Stimulated activated naive CD8-positive, alpha-beta T cell treated with anti-CD3 and anti-CD28 coated beads, Interleukin-15, amount 100 ng/mL, for 72 hours (primary cell): ENCODE data around the gene RSPO3.
"Not testable (repeated sequence)": the region's sequence is repeated elsewhere in the genome, so short reads cannot be mapped to it uniquely, and the experiment has no call there.

ENCODE experiments used
- ATAC-seq: fragments of 150-1000 bp; cut with Tn5 transposase; 2 replicates; pipeline ENCODE4 v1.10.0; 2021; ENCODE audit warnings: mild to moderate bottlenecking, moderate library complexity
- DNase-seq, 2 donors: peaks; one replicate each; pipeline ENCODE4 v3.0.0; 2021 to 2022
- H3K27ac Mint-ChIP-seq, 2 donors: one replicate each; pipeline ENCODE4 v1.8.0; 2022; ENCODE audit warnings: mild to moderate bottlenecking in 2 of 2, mixed read lengths in 2 of 2, moderate library complexity in 2 of 2
- H3K27me3 Mint-ChIP-seq: one replicate; pipeline ENCODE4 v1.8.0; 2022; ENCODE audit warnings: mixed read lengths
- H3K4me1 Mint-ChIP-seq: one replicate; pipeline ENCODE4 v1.8.0; 2022; ENCODE audit warnings: mild to moderate bottlenecking, mixed read lengths
- H3K4me3 Mint-ChIP-seq, 2 donors: one replicate each; pipeline ENCODE4 v1.8.0; 2022; ENCODE audit warnings: mild to moderate bottlenecking in 2 of 2, mixed read lengths in 2 of 2, moderate library complexity in 1 of 2
- H3K9me3 Mint-ChIP-seq, 2 donors: one replicate each; pipeline ENCODE4 v1.8.0; 2022; ENCODE audit warnings: mixed read lengths in 2 of 2

The RSPO3 gene

DNA sequence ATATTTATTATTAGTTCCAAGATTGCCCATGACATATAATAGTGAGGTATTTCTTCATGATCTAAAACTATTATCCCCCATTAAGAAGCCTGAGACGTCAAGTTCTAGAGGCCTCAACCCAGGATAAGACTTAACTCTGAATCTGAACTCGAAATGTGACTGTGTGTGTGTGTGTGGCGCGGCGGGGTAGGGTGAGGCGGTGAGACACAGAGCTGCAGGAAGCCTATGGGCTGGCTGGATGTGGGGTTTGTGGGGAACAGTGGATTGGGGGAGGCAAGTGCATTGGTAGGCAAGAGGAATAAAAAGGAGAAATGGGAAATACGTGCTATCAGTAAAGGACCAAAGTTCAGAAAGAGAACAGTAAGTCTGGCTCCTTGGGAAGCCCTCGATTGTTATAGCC is 81.6 kb downstream of the RSPO3 start:
- no peaks in the 10 kb centered on the region for H3K9me3 Mint-ChIP-seq
- DNase-seq: no peak
- no peak overlapping the region for H3K27ac Mint-ChIP-seq
- no peaks in the 10 kb centered on the region for H3K4me1 Mint-ChIP-seq
- H3K4me3 Mint-ChIP-seq: no peak overlapping the region
- no peak for ATAC-seq
- H3K27me3 Mint-ChIP-seq: peaks cover 10% of the 10 kb centered on the region

DNA sequence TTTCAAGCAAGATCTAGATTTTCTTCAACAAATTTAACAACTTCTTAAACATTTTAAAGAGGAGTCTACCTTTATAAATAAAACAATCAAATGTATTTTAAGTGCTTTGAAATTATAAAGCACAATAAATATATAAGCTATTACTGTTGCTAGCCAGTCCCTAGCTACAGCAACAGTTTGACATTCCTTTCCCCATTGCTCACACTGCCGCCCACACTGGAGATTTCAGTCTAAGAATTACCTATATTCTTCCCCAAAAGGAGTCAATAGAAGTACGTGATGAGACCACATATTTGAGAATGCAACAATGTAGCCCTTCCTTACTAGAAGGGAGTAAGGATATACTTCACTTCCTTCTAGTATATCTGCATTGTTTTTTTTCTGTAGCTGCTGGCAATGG is 82.8 kb downstream of the RSPO3 start:
- ATAC-seq (no peak), DNase-seq (no peak)
- no peak overlapping the region for H3K27ac Mint-ChIP-seq
- peaks cover 10% of the 10 kb centered on the region for H3K27me3 Mint-ChIP-seq
- no peak overlapping the region for H3K4me3 Mint-ChIP-seq
- H3K9me3 Mint-ChIP-seq: no peaks in the 10 kb centered on the region
- no peaks in the 10 kb centered on the region for H3K4me1 Mint-ChIP-seq

DNA sequence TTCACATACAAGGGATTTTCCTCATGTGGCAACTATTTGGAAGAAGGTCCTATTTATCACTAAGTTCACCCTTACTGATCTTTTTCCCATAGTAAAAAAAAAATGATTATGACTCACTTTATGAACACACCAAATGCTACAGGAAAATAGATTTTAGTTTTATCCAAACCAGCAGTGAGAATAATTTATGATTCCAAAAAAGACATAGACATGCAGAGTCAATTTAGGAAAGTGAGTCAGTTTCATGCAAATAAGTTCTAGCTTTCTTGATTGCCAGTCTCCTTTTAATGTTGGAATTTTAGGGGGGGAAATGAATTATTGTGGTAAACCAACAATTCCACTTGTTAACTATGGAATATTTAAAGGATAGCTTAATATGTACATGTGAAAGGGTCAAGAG is 84.2 kb downstream of the RSPO3 start:
- Mint-ChIP-seq H3K27me3 (peaks cover 14% of the 10 kb centered on the region), H3K4me3 (no peak overlapping the region), H3K27ac (no peak overlapping the region), H3K9me3 (no peaks in the 10 kb centered on the region), H3K4me1 (no peaks in the 10 kb centered on the region)
- ATAC-seq: no peak
- no peak for DNase-seq

DNA sequence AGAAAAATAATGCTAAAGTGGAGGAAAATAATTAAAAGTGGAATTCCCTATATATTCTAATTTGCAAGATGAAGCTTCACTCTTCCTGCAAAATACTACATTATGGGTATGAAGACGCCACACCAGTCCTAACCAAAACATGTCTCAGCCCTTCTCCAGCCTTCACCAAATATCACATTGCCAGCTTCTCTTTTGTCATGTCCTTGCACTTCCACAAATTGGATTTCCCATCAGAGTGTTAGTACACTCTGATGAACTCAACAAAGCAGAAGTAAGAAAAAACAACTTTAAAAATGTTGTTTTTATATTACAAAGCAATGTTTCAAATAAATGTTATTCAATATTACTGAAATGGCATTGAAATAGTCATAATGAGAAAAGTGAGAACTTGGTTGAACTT is 85.8 kb downstream of the RSPO3 start:
- peaks cover 28% of the 10 kb centered on the region for H3K27me3 Mint-ChIP-seq
- ATAC-seq (no peak), DNase-seq (no peak)
- no peaks in the 10 kb centered on the region for H3K9me3 Mint-ChIP-seq
- H3K4me3 Mint-ChIP-seq: no peak overlapping the region
- no peak overlapping the region for H3K27ac Mint-ChIP-seq
- no peaks in the 10 kb centered on the region for H3K4me1 Mint-ChIP-seq

DNA sequence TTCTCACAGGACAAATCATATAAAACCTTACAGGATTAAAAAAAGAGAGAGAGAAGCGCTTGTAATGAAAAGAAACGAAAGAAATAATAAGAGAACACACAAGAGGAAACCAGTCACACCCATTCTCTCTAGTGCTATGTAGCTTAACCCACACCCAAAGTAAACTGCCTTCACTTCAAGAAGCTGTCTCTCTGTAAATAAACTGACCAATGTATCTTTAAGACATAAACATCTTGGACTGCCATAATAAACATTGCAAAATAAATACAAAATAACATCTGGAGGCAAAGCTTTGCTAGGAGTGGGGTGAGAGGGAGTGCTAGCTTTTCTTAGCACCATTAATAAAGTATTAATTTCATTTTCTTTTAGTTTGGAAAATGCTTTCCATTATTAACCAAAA is 86.6 kb downstream of the RSPO3 start:
- Mint-ChIP-seq H3K4me1 (no peaks in the 10 kb centered on the region), H3K27me3 (peaks cover 25% of the 10 kb centered on the region), H3K9me3 (no peaks in the 10 kb centered on the region), H3K4me3 (no peak overlapping the region), H3K27ac (no peak overlapping the region)
- no peak for ATAC-seq
- no peak for DNase-seq

DNA sequence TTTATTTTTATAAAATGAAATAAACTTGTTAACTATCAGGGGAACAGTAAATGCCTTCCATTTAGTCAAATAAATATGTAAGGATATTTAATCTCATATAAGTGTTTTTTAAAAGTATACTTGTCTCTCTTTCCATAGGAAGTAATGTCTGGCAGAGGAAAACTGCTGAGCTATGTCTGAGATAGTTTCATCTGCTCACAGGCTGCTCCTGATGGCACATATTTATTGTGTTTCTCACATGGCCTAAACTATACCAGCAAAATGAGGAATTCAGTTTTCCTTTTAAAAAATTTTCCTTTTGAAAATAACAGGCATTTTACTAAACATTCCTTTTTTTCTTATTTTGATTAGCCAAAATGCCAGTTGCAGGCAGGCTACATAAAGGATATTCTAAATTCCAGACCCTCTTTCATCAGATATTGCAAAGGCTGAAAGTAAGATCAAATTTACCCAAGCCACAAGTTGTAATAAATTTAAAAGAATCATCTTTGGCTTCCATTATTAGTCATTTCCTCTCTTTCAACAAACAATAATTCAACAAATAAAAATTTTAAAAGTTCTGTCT is 88.1 kb downstream of the RSPO3 start:
- DNase-seq (no peak), ATAC-seq (no peak)
- Mint-ChIP-seq H3K4me1 (no peaks in the 10 kb centered on the region), H3K4me3 (no peak overlapping the region), H3K27ac (no peak overlapping the region), H3K27me3 (peaks cover 26% of the 10 kb centered on the region), H3K9me3 (no peaks in the 10 kb centered on the region)

DNA sequence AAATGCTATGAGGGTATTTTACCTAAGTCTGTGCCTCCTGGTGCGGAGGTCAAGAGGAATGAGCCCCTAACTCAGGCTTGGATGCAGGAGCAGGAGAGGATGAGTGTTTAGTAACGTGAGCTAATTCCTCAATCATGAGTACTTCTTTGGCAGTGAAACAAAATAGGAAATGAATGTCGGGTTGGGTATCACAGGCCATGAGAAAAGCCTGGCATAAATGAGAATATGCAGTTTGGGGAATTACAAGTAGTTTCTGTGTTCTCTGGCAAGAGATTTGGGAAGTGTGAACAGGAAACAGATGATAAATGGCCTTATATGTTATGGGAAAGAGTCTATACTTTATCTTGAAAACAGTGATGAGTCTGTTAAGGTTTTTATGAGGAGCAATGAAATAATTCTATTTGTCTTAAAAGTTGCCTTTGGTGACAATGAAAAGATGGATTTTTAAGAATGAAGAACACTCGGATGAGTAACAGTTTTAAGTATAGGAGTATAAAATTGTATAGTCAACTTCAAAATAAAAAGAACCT is 89.2 kb downstream of the RSPO3 start:
- ATAC-seq (no peak), DNase-seq (no peak)
- H3K27ac Mint-ChIP-seq: peak overlapping the region in 1 of 2 donors; percentile 64
- H3K4me3 Mint-ChIP-seq: no peak overlapping the region
- no peaks in the 10 kb centered on the region for H3K4me1 Mint-ChIP-seq
- no peaks in the 10 kb centered on the region for H3K9me3 Mint-ChIP-seq
- H3K27me3 Mint-ChIP-seq: peaks cover 27% of the 10 kb centered on the region

DNA sequence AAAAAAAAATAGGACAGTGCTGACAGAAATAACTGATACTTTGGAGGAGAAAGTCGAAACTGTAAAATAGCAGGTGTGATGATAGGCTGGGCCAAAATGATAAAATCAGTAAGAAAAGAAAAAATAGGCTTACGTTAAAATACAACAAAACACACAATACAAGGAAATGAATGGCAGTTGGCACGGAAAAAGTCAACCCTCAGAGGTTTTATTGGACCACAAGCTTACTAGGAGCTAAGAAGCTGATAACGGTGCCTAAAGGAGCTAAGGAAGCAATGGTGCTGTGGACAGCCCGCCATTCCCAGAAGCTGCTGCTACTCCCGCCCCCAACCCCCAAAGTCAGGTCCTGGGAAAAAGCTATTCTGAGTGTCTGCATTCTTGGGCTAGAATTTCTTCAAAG is 92.3 kb downstream of the RSPO3 start:
- Mint-ChIP-seq H3K27ac (no peak overlapping the region), H3K27me3 (peaks cover 27% of the 10 kb centered on the region), H3K4me1 (no peaks in the 10 kb centered on the region), H3K4me3 (no peak overlapping the region), H3K9me3 (no peaks in the 10 kb centered on the region)
- DNase-seq (no peak), ATAC-seq (no peak)

DNA sequence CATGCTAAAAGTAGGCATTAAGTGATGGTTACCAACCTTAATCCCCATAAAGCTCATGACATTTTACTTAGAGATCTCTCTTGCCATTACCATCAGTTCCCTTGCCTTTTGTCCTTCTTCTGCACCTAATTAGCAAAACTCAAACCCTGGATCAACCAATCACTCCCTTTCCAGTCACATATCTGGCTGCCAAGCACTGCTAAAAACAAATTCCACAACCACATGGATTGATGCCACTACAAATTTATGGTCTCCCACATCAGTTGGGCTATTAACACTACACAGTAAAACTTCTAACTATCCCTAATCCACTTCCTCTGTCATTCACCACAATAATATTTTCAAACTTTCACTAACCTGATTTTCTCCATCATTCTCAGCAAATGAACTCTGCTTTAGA is 93.9 kb downstream of the RSPO3 start:
- no peak overlapping the region for H3K27ac Mint-ChIP-seq
- peaks cover 25% of the 10 kb centered on the region for H3K27me3 Mint-ChIP-seq
- H3K9me3 Mint-ChIP-seq: no peaks in the 10 kb centered on the region
- no peak for ATAC-seq
- DNase-seq: no peak
- H3K4me1 Mint-ChIP-seq: no peaks in the 10 kb centered on the region
- no peak overlapping the region for H3K4me3 Mint-ChIP-seq

DNA sequence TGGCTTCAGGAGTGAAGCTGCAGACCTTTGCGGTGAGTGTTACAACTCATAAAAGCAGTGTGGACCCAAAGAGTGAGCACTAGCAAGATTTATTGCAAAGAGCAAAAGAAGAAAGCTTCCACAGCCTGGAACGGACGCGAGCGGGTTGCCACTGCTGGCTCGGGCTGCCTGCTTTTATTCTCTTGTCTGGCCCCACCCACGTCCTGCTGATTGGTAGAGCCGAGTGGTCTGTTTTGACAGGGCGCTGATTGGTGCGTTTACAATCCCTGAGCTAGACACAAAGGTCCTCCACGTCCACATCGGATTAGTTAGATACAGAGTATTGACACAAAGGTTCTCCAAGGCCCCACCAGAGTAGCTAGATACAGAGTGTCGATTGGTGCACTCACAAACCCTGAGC is 95.6 kb downstream of the RSPO3 start:
- not testable (repeated sequence) for H3K4me3 Mint-ChIP-seq, H3K9me3 Mint-ChIP-seq, ATAC-seq, H3K27ac Mint-ChIP-seq, H3K27me3 Mint-ChIP-seq, H3K4me1 Mint-ChIP-seq, DNase-seq

DNA sequence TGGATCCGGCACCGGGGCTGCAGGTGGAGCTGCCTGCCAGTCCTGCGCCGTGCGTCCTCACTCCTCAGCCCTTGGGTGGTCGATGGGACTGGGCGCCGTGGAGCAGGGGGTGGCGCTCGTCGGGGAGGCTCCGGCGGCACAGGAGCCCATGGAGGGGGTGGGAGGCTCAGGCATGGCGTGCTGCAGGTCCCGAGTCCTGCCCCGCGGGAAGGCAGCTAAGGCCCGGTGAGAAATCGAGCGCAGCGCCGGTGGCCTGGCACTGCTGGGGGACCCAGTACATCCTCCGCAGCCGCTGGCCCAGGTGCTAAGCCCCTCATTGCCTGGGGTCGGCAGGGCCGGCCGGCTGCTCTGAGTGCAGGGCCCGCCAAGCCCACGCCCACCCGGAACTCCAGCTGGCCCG is 96.1 kb downstream of the RSPO3 start:
- H3K4me3 Mint-ChIP-seq, H3K4me1 Mint-ChIP-seq, H3K9me3 Mint-ChIP-seq, ATAC-seq, H3K27me3 Mint-ChIP-seq, DNase-seq, H3K27ac Mint-ChIP-seq: not testable (repeated sequence)

DNA sequence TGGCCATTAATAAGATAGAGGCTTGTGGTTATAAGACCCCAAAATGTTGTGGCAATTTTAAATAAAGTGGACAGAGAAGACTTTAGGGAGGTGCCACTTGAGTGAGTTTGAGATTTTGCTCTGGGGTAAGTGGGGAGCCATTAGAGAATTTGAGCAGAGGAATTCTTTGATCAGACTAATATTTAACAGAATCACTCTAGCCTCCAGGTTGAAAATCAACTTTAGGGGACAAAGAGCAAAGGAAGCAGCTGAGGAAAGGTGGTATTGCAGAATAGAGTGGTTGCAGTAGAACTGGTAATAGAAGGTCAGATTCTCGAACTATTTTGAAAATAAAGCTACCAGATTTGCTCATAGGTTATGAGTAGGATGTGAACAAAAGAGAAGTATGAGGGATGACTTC is 97.5 kb downstream of the RSPO3 start:
- Mint-ChIP-seq H3K27ac (no peak overlapping the region), H3K27me3 (peaks cover 13% of the 10 kb centered on the region), H3K4me3 (no peak overlapping the region), H3K4me1 (no peaks in the 10 kb centered on the region), H3K9me3 (no peaks in the 10 kb centered on the region)
- ATAC-seq: no peak
- DNase-seq: no peak

DNA sequence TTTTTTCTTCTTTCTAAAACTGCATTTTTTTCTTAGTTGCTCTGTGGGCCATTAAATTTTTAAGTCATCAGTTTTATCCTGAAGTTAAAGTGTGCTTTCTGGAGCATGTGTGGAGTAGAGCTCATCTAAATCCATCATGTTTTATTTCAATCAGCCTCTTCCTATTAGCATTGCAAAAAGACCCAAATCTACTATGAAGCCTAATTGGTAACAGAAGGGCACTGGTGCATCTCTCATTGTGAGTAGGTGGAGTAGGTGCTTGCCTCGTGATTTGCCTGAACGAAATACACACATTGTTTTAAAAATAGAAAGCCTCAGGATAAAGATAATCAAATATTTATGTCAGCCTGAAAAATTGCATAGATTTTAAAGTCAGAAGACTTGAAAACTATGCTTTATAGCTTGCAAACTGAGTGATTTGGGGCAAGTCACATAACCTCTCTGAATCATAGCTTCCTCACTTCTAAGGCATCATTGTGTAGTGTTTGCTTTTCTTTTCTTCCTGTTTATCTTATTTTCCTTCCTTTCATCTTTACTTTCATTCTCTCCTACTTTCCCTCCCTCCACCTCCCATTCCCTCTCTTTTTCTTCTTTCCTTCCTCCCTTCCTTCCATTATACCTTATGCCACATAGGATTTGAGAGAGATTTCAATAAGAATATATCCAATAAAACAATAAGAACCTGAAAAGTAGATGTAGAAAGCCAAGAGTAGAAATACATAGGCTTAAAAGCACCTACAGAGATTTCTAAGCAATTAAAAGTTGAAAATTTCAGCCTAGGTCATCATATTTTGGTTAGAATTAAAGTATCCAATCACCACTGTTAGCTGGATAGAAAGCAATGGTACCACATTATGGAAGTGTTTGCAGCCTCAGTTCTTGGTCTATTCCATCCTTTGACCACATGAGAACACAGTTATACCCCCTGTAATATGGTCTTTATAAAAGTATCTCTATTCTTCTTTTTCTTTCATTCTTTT is 98.6 kb downstream of the RSPO3 start:
- H3K4me3 Mint-ChIP-seq: no peak overlapping the region
- peak overlapping the region in 1 of 2 donors; percentile 35 for H3K27ac Mint-ChIP-seq
- no peak for ATAC-seq

DNA sequence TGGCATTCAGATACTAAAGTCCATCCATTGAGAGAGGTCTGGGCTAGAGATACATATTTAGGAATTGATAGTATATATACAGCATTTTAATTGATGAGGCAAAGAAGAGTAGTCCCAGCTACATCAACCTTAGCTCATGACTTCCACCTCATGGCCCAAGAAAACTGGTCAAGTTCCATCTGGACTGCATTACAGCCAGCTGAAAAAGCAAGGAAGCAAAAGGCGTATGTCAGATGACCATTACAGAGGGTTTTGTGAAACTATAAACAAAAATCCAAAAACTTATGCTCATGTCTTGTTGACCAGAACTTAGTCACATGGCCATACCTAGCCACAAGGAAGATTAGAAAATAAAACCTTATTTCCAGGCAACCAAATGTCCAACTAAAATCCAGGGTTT is 101.4 kb downstream of the RSPO3 start:
- no peaks in the 10 kb centered on the region for H3K4me1 Mint-ChIP-seq
- DNase-seq (no peak), ATAC-seq (no peak)
- H3K27me3 Mint-ChIP-seq: peaks cover 19% of the 10 kb centered on the region
- H3K9me3 Mint-ChIP-seq: no peaks in the 10 kb centered on the region
- no peak overlapping the region for H3K27ac Mint-ChIP-seq
- no peak overlapping the region for H3K4me3 Mint-ChIP-seq

More for the DNA sequence above, 98.6 kb downstream of the RSPO3 start:
- H3K9me3 Mint-ChIP-seq: no peaks in the 10 kb centered on the region
- no peaks in the 10 kb centered on the region for H3K4me1 Mint-ChIP-seq
- DNase-seq: no peak
- H3K27me3 Mint-ChIP-seq: peaks cover 14% of the 10 kb centered on the region

DNA sequence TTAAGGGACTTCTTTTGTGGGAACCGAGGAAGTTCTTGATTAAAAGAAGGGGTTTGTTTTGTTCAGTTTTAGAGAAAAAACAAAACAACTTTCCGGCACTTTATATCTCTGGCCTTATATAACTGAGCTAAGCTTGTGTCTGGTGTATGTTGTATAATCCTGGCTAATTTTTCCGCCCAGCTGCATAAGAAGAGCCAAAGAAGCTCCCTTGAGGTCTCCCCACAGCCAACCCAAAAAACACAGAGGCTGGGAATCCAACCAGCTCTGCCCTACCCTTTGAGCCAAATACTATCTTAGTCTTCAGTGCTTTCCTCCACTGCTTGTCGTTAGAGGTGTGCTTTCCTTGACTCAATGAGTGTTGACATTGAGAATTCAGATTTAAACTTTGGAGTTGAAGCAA is 102.7 kb downstream of the RSPO3 start:
- no peaks in the 10 kb centered on the region for H3K4me1 Mint-ChIP-seq
- no peak overlapping the region for H3K27ac Mint-ChIP-seq
- H3K27me3 Mint-ChIP-seq: peaks cover 19% of the 10 kb centered on the region
- no peak overlapping the region for H3K4me3 Mint-ChIP-seq
- ATAC-seq (no peak), DNase-seq (no peak)
- no peaks in the 10 kb centered on the region for H3K9me3 Mint-ChIP-seq

DNA sequence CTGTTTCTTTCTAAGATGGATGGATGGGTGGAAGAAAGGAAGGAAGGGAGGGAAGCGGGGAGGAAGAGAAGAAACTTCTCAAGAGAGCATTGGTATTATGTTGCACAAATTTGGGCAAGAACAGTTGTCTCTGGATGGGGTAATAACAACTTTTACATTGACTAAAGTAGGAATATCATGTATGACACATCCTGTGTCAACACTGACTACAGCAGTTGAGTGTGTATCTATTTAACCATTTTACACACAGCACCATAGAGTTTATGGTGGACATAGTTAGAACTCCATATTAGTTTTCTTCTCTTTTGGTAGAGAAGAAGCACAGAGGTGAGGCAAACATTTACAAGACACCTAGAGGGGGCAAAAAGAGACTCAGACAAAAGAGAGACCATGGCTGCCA is 103.9 kb downstream of the RSPO3 start:
- H3K4me1 Mint-ChIP-seq: no peaks in the 10 kb centered on the region
- no peaks in the 10 kb centered on the region for H3K9me3 Mint-ChIP-seq
- H3K4me3 Mint-ChIP-seq: no peak overlapping the region
- no peak overlapping the region for H3K27ac Mint-ChIP-seq
- peaks cover 19% of the 10 kb centered on the region for H3K27me3 Mint-ChIP-seq
- DNase-seq (no peak), ATAC-seq (no peak)
